H1 (cell line): ENCODE results near the gene FLVCR2. TPM values are rescaled to one million over a fixed set of nuclear protein-coding genes. Genes with fewer than 3 reads are reported as not detected.

Source experiments
- CTCF ChIA-PET: fragments of 300-600 bp; sonication (Branson Sonifier 250); formaldehyde crosslinking; loops from one replicate; lab custom pipeline; 2021; ENCODE audit not compliant: partially characterized antibody; lab: Charles Lee
- POLR2A ChIA-PET: fragments of 300-600 bp; sonication (Branson Sonifier 250); formaldehyde crosslinking; loops from one replicate; lab custom pipeline; 2021; ENCODE audit warnings: inconsistent platforms; ENCODE audit not compliant: partially characterized antibody; lab: Charles Lee
- DNase-seq, 2 experiments: peaks; one replicate each; pipeline versions ENCODE4 v3.0.0 to v3.0.0-alpha.2; 2010 to 2022; ENCODE audit warnings: low spot score in 2 of 2, low read depth in 1 of 2, mixed read lengths in 1 of 2
- FAIRE-seq: peaks from 2 replicates; lab custom pipeline; 2011; peaks lifted over from hg19 to GRCh38; lab: Jason Lieb, UNC
- H2AFZ ChIP-seq: 2 replicates; pipeline ENCODE4 v1.8.1; 2012; ENCODE audit warnings: low read length, inconsistent platforms
- H2AK5ac ChIP-seq: 2 replicates; pipeline ENCODE4 v1.6.1; 2013; ENCODE audit warnings: low read depth, low read length
- H2BK120ac ChIP-seq: replicated peaks from 2 replicates; pipeline ENCODE3; 2013; ENCODE audit warnings: low read depth, low read length, inconsistent platforms
- H2BK12ac ChIP-seq: 2 replicates; pipeline ENCODE4 v1.6.1; 2013; ENCODE audit warnings: low read depth, low read length
- H2BK15ac ChIP-seq: 2 replicates; pipeline ENCODE4 v1.6.1; 2013; ENCODE audit warnings: low read length
- H2BK20ac ChIP-seq: 2 replicates; pipeline ENCODE4 v1.6.1; 2013; ENCODE audit warnings: low read length
- H2BK5ac ChIP-seq: 2 replicates; pipeline ENCODE4 v1.6.1; 2013; ENCODE audit warnings: low read depth, low read length
- H3K14ac ChIP-seq: 2 replicates; pipeline ENCODE4 v1.6.1; 2013; ENCODE audit warnings: inconsistent platforms; ENCODE audit not compliant: insufficient read length
- H3K18ac ChIP-seq: 2 replicates; pipeline ENCODE4 v1.6.1; 2013; ENCODE audit warnings: low read length; ENCODE audit errors: extremely low read depth
- H3K23ac ChIP-seq: 2 replicates; pipeline ENCODE4 v1.6.1; 2013; ENCODE audit warnings: inconsistent platforms; ENCODE audit not compliant: insufficient read length
- H3K23me2 ChIP-seq: 2 replicates; pipeline ENCODE4 v1.6.1; 2013; ENCODE audit warnings: low read depth, low read length
- H3K27ac ChIP-seq: 2 replicates; pipeline ENCODE4 v1.6.1; 2011; ENCODE audit warnings: low read depth, low read length, inconsistent platforms
- H3K27me3 ChIP-seq, 4 experiments: replicated peaks in 1 of 4; 1 replicate in 1 of 4; 2 replicates in 3 of 4; pipeline versions ENCODE4 v1.6.1 to v1.8.1; 2011 to 2013; ENCODE audit warnings: low read length in 3 of 4, mild to moderate bottlenecking in 3 of 4, inconsistent platforms in 2 of 4, mixed read lengths in 2 of 4, moderate library complexity in 1 of 4; ENCODE audit not compliant: control insufficient read depth in 3 of 4, insufficient read depth in 3 of 4; ENCODE audit errors: extremely low read depth in 1 of 4
- H3K36me3 ChIP-seq, 4 experiments: 2 replicates each; pipeline versions ENCODE4 v1.6.1 to v1.8.1; 2011 to 2013; ENCODE audit warnings: mild to moderate bottlenecking in 4 of 4, low read length in 3 of 4, moderate library complexity in 2 of 4, control low read depth in 1 of 4, inconsistent platforms in 1 of 4; ENCODE audit not compliant: insufficient read depth in 4 of 4, control insufficient read depth in 2 of 4
- H3K4ac ChIP-seq: replicated peaks from 2 replicates; pipeline ENCODE3; 2013; ENCODE audit warnings: low read length, low read depth, mixed read lengths, inconsistent platforms; ENCODE audit not compliant: insufficient read length
- H3K4me1 ChIP-seq, 4 experiments: replicated peaks in 1 of 4; 1 replicate in 1 of 4; 2 replicates in 3 of 4; pipeline versions ENCODE4 v1.6.1 to v1.8.1; 2011 to 2013; ENCODE audit warnings: low read length in 3 of 4, inconsistent platforms in 2 of 4, mixed read lengths in 1 of 4; ENCODE audit not compliant: insufficient read depth in 4 of 4, control insufficient read depth in 3 of 4
- H3K4me2 ChIP-seq, 2 experiments: 2 replicates each; pipeline versions ENCODE4 v1.6.1 to v1.8.1; 2011 to 2013; ENCODE audit warnings: low read depth in 2 of 2, low read length in 2 of 2, control low read depth in 1 of 2, inconsistent platforms in 1 of 2, mild to moderate bottlenecking in 1 of 2; ENCODE audit not compliant: insufficient read depth in 1 of 2
- H3K4me3 ChIP-seq, 4 experiments: fragments of 200-600, 300-600 bp in 1 of 4; sonication (generic), shearing (Covaris generic), sonication (Bioruptor Twin) in 1 of 4; 2 replicates each; pipeline versions ENCODE4 v1.5.1 to v1.8.1; 2011 to 2016; ENCODE audit warnings: low read length in 4 of 4, low read depth in 3 of 4, control low read depth in 2 of 4, inconsistent platforms in 2 of 4, mild to moderate bottlenecking in 2 of 4, mixed read lengths in 1 of 4, moderate library complexity in 1 of 4; ENCODE audit not compliant: insufficient read depth in 2 of 4; ENCODE audit errors: extremely low read depth in 1 of 4
- H3K56ac ChIP-seq: replicated peaks from 2 replicates; pipeline ENCODE3; 2013; ENCODE audit warnings: low read depth, mild to moderate bottlenecking, mixed read lengths, low read length, inconsistent platforms; ENCODE audit not compliant: insufficient read length
- H3K79me1 ChIP-seq: 2 replicates; pipeline ENCODE4 v1.6.1; 2013; ENCODE audit warnings: low read depth, low read length, control low read depth
- H3K79me2 ChIP-seq, 2 experiments: 2 replicates each; pipeline versions ENCODE4 v1.6.1 to v1.8.1; 2012 to 2013; ENCODE audit warnings: low read length in 2 of 2, mild to moderate bottlenecking in 2 of 2, inconsistent platforms in 1 of 2; ENCODE audit not compliant: insufficient read depth in 2 of 2, control insufficient read depth in 1 of 2
- H3K9ac ChIP-seq, 4 experiments: replicated peaks in 1 of 4; 1 replicate in 1 of 4; 2 replicates in 3 of 4; pipeline versions ENCODE4 v1.6.1 to v1.8.1; 2011 to 2013; ENCODE audit warnings: low read depth in 3 of 4, low read length in 3 of 4, control low read depth in 2 of 4, mild to moderate bottlenecking in 2 of 4, moderate library complexity in 2 of 4, inconsistent platforms in 1 of 4; ENCODE audit errors: extremely low read depth in 1 of 4
- H3K9me3 ChIP-seq, 2 experiments: 2 replicates each; pipeline versions ENCODE4 v1.6.1 to v1.8.1; 2012 to 2013; ENCODE audit warnings: mild to moderate bottlenecking in 2 of 2, moderate library complexity in 2 of 2, control low read depth in 1 of 2, inconsistent platforms in 1 of 2, low read depth in 1 of 2, low read length in 1 of 2, mixed read lengths in 1 of 2; ENCODE audit not compliant: insufficient read depth in 2 of 2
- H4K20me1 ChIP-seq, 2 experiments: replicated peaks in 1 of 2; 2 replicates each; pipeline versions ENCODE3 to v1.8.1; 2011 to 2013; ENCODE audit warnings: inconsistent platforms in 2 of 2, low read length in 2 of 2, mild to moderate bottlenecking in 1 of 2; ENCODE audit not compliant: insufficient read depth in 2 of 2, control insufficient read depth in 1 of 2
- H4K5ac ChIP-seq: 2 replicates; pipeline ENCODE4 v1.6.1; 2013; ENCODE audit warnings: low read length, low read depth, mixed read lengths, inconsistent platforms; ENCODE audit not compliant: insufficient read length
- H4K8ac ChIP-seq: 2 replicates; pipeline ENCODE4 v1.8.0; 2013; ENCODE audit warnings: mild to moderate bottlenecking, moderate library complexity, low read length, inconsistent platforms; ENCODE audit not compliant: insufficient read depth; ENCODE audit errors: extremely low read depth
- H4K91ac ChIP-seq: replicated peaks from 2 replicates; pipeline ENCODE3; 2013; ENCODE audit warnings: low read length, mixed read lengths, inconsistent platforms; ENCODE audit not compliant: insufficient read length
- CHD2 ChIP-seq: IDR thresholded peaks from 2 replicates; pipeline ENCODE4 v1.6.1; 2012; ENCODE audit warnings: low read length, improper control_type of control experiment
- GABPA ChIP-seq: IDR thresholded peaks from 2 replicates; pipeline ENCODE4 v1.6.1; 2011; ENCODE audit warnings: mild to moderate bottlenecking, low read length, moderate library complexity, borderline replicate concordance; ENCODE audit not compliant: insufficient read depth
- GTF2F1 ChIP-seq: IDR thresholded peaks from 2 replicates; pipeline ENCODE4 v1.6.1; 2012; ENCODE audit warnings: low read depth, low read length, improper control_type of control experiment, borderline replicate concordance
- JUN ChIP-seq: IDR thresholded peaks from 2 replicates; pipeline ENCODE4 v1.6.1; 2011; ENCODE audit warnings: low read depth, mild to moderate bottlenecking, improper control_type of control experiment, low read length
- KDM1A ChIP-seq: fragments of 200-600, 300-600 bp; sonication (generic); IDR thresholded peaks from 2 replicates; pipeline ENCODE4 v1.7.1; 2016; ENCODE audit warnings: mild to moderate bottlenecking, low read length, borderline replicate concordance
- NRF1 ChIP-seq: IDR thresholded peaks from 2 replicates; pipeline ENCODE4 v1.6.1; 2011; ENCODE audit warnings: mild to moderate bottlenecking, low read depth, low read length, improper control_type of control experiment
- RFX5 ChIP-seq: IDR thresholded peaks from 2 replicates; pipeline ENCODE4 v1.6.1; 2011; ENCODE audit warnings: low read depth, low read length, improper control_type of control experiment, borderline replicate concordance
- SP4 ChIP-seq: IDR thresholded peaks from 2 replicates; pipeline ENCODE4 v1.6.1; 2012; ENCODE audit warnings: low read length, inconsistent platforms
- TAF1 ChIP-seq: IDR thresholded peaks from 2 replicates; pipeline ENCODE4 v1.6.1; 2011; ENCODE audit warnings: mild to moderate bottlenecking, low read depth, low read length
- polyA plus RNA-seq, 7 experiments: library from polyadenylated mRNA; depleted of rRNA in 3 of 7; stranded (reverse) in 5 of 7; unstranded in 2 of 7; fragments of >200 nt in 5 of 7; fragments of 200-250 nt in 2 of 7; gene quantifications; 1 replicate in 5 of 7; 2 replicates in 1 of 7; 4 replicates in 1 of 7; pipeline versions ENCODE4 v1.2.1 to v1.2.3, GENCODE V29; 2011 to 2013; ENCODE audit warnings: missing spikeins in 2 of 7, mixed read lengths in 2 of 7
- total RNA-seq: library from RNA; stranded (reverse); fragmentation: NEBNext Ultra II Directional; extraction: Animal tissue kit (Norgen Biotek cat#: 25700); gene quantifications from 2 replicates; pipeline ENCODE4 v1.2.1, GENCODE V29; 2021
- TF ChIP-seq, protein P1 (sequence below), 3 experiments: IDR thresholded peaks; 1 replicate in 2 of 3; 2 replicates in 1 of 3; pipeline versions ENCODE4 v1.5.1 to v1.6.1; 2011; ENCODE audit warnings: low read length in 3 of 3, mild to moderate bottlenecking in 3 of 3, inconsistent platforms in 2 of 3, low read depth in 1 of 3, moderate library complexity in 1 of 3; ENCODE audit not compliant: insufficient read depth in 1 of 3; ENCODE audit errors: control extremely low read depth in 1 of 3

The FLVCR2 gene
- total and polyA plus RNA-seq, 2 of the 8 experiments (the other 6 are each of a cell fraction or from before 2014, with no cell fraction given): 7.1 to 8.2 TPM

DNA sequence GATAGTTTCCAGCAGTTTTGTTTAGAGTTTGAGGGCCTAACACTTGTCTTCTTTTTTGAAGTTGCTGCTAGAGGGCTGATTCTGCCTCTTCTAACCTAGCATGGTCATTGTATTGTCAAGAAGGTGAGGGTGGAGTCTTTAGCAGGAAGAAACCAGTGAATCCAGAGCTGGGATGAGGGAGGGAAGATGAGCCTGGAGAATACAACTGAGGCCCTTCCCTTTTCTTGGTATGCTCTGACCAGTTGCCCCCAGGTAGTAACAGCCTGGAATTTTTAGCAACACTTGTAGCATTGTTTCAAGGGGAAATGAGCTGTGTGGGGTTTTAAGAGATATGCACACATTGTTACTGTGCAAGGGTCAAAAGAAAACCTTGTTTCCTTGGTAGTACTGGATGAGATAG, 9.0 kb downstream of the FLVCR2 start:
- H3K4ac ChIP-seq: no peak overlapping the region
- no peaks in the 10 kb centered on the region for H3K23me2 ChIP-seq
- H3K9me3 ChIP-seq: peaks cover 6 to 7% of the 10 kb centered on the region in 2 experiments
- H3K27ac ChIP-seq: no peak overlapping the region
- H3K4me2 ChIP-seq: no peak overlapping the region
- no peak overlapping the region for H2BK120ac ChIP-seq
- no peak overlapping the region for H3K9ac ChIP-seq
- no peak for FAIRE-seq
- POLR2A ChIA-PET: interaction anchor here (1.5 kb wide), 1 partner anchor 9 kb away, joined by 4 read pairs; the partner anchor contains the start of gene FLVCR2
- H4K5ac ChIP-seq: no peak overlapping the region
- H2BK12ac ChIP-seq: no peak overlapping the region
- H3K36me3 ChIP-seq: peaks cover 0 to 5% (median 0%) of the 10 kb centered on the region in 4 experiments; a peak in 1 of 8 replicates
- no peak overlapping the region for H2BK15ac ChIP-seq
- H3K18ac ChIP-seq: no peak overlapping the region
- H4K91ac ChIP-seq: no peak overlapping the region
- H3K14ac ChIP-seq: no peak overlapping the region
- DNase-seq: no peak
- no peaks in the 10 kb centered on the region for H3K27me3 ChIP-seq
- H3K56ac ChIP-seq: no peak overlapping the region
- H4K8ac ChIP-seq: no peak overlapping the region
- CTCF ChIA-PET: interaction anchor here (0.6 to 1.1 kb wide), 5 partner anchors 8 to 270 kb away, joined by 3 to 5 read pairs (median 4); partner anchors contain the start of gene FLVCR2
- H3K23ac ChIP-seq: no peak overlapping the region
- H2AFZ ChIP-seq: no peak overlapping the region
- no peak overlapping the region for H2BK20ac ChIP-seq
- TF ChIP-seq, protein P1, sequence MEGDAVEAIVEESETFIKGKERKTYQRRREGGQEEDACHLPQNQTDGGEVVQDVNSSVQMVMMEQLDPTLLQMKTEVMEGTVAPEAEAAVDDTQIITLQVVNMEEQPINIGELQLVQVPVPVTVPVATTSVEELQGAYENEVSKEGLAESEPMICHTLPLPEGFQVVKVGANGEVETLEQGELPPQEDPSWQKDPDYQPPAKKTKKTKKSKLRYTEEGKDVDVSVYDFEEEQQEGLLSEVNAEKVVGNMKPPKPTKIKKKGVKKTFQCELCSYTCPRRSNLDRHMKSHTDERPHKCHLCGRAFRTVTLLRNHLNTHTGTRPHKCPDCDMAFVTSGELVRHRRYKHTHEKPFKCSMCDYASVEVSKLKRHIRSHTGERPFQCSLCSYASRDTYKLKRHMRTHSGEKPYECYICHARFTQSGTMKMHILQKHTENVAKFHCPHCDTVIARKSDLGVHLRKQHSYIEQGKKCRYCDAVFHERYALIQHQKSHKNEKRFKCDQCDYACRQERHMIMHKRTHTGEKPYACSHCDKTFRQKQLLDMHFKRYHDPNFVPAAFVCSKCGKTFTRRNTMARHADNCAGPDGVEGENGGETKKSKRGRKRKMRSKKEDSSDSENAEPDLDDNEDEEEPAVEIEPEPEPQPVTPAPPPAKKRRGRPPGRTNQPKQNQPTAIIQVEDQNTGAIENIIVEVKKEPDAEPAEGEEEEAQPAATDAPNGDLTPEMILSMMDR (IDR thresholded peaks at IDR 0.05; ENCODE audit: control extremely low read depth in 1 of 3, insufficient read depth in 1 of 3, low read depth in 1 of 3, low read length in 3 of 3): no peak
- TF ChIP-seq NRF1: no peak
- no peak for TF ChIP-seq JUN
- no peak for TF ChIP-seq GTF2F1
- TF ChIP-seq SP4: no peak
- no peak for TF ChIP-seq KDM1A
- TF ChIP-seq CHD2: no peak
- no peak for TF ChIP-seq GABPA
- TF ChIP-seq RFX5: no peak
- no peak for TF ChIP-seq TAF1
- H2BK5ac ChIP-seq: no peak overlapping the region
- no peaks in the 10 kb centered on the region for H3K4me1 ChIP-seq
- H3K4me3 ChIP-seq: no peak overlapping the region
- H3K79me2 ChIP-seq: no peaks in the 10 kb centered on the region
- H4K20me1 ChIP-seq: no peaks in the 10 kb centered on the region
- no peaks in the 10 kb centered on the region for H3K79me1 ChIP-seq
- H2AK5ac ChIP-seq: no peak overlapping the region
